ENCODE measurements around the gene SHB.
"Not testable (repeated sequence)": the region's sequence is repeated elsewhere in the genome, so short reads cannot be mapped to it uniquely, and the experiment has no call there.

Gene SHB

GRCh38 chr9:37899041-37899440 lies 170.0 kb downstream of the SHB start:
- Histone ChIP-seq H3K27me3 (ENCODE audit: control insufficient read depth, insufficient read depth, low read length) (no peaks in the 10 kb centered on the region), H3K9ac (ENCODE audit: low read depth, low read length) (no peak overlapping the region), H3K27ac (ENCODE audit: low read depth, low read length) (no peak overlapping the region), H3K4me1 (ENCODE audit: control insufficient read depth, insufficient read depth, low read length) (peaks cover 3% of the 10 kb centered on the region; the same call in 1 of the 2 replicates), H3K4me3 (ENCODE audit: low read depth, low read length) (no peak overlapping the region), H3K9me3 (ENCODE audit: control insufficient read depth, insufficient read depth, low read length) (no peaks in the 10 kb centered on the region), H3K36me3 (ENCODE audit: control insufficient read depth, insufficient read depth, low read length) (peaks cover 37% of the 10 kb centered on the region)

- H3K4me3 ChIP-seq (ENCODE audit: low read depth, low read length): no peak overlapping the region
- no peak overlapping the region for H3K27ac ChIP-seq (ENCODE audit: low read depth, low read length)
- no peaks in the 10 kb centered on the region for H3K27me3 ChIP-seq (ENCODE audit: control insufficient read depth, insufficient read depth, low read length)
- H3K9me3 ChIP-seq (ENCODE audit: control insufficient read depth, insufficient read depth, low read length): no peaks in the 10 kb centered on the region
- no peak overlapping the region for H3K9ac ChIP-seq (ENCODE audit: low read depth, low read length)
- peaks cover 2% of the 10 kb centered on the region; the same call in 1 of the 2 replicates for H3K4me1 ChIP-seq (ENCODE audit: control insufficient read depth, insufficient read depth, low read length)
- peaks cover 49% of the 10 kb centered on the region for H3K36me3 ChIP-seq (ENCODE audit: control insufficient read depth, insufficient read depth, low read length)
These were observed 171.4 kb downstream of the SHB start for GRCh38 chr9:37897665-37898064.

DNA sequence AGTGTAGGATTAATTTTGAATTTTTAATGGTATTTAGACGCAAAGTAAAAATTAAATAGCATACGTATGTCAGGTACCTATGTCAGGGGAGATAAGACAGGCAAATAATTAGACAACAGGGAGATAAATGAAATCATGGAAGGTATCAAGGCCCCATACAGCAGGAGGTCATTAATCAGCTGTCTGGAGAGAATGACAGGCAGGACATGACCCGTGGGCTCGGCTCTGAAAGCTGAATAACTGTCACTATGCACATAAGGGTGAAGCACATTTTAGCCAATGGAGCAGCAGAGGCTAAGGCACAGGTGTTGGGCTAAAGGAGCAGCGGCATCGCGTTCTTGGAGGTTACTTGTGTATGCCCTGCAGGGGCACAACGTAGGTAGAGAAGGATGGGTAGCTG lies 177.0 kb downstream of the SHB start:
- Histone ChIP-seq H3K4me1 (ENCODE audit: control insufficient read depth, insufficient read depth, low read length) (no peaks in the 10 kb centered on the region), H3K9ac (ENCODE audit: low read depth, low read length) (no peak overlapping the region), H3K27ac (ENCODE audit: low read depth, low read length) (no peak overlapping the region), H3K4me3 (ENCODE audit: low read depth, low read length) (no peak overlapping the region), H3K36me3 (ENCODE audit: control insufficient read depth, insufficient read depth, low read length) (peaks cover 44% of the 10 kb centered on the region), H3K27me3 (ENCODE audit: control insufficient read depth, insufficient read depth, low read length) (no peaks in the 10 kb centered on the region), H3K9me3 (ENCODE audit: control insufficient read depth, insufficient read depth, low read length) (no peaks in the 10 kb centered on the region)

DNA sequence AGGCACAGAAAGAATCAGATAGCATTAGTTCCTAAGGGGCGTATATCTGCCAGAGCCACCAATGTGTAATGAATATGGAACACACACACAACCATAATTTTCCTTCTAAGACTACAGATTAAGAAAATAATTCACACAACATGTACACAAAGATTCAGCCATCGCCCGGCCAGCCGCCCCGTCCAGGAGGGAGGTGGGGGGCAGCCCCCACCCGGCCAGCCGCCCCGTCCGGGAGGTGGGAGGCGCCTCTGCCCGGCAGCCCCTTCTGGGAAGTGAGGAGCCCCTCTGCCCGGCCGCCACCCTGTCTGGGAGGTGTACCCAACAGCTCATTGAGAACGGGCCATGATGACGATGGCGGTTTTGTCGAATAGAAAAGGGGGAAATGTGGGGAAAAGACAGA lies 178.0 kb downstream of the SHB start:
- H3K9ac ChIP-seq (ENCODE audit: low read depth, low read length): not testable (repeated sequence)

GRCh38 chr9:37889536-37889935 lies 179.5 kb downstream of the SHB start:
- no peaks in the 10 kb centered on the region for H3K4me1 ChIP-seq (ENCODE audit: control insufficient read depth, insufficient read depth, low read length)
- H3K36me3 ChIP-seq (ENCODE audit: control insufficient read depth, insufficient read depth, low read length): peaks cover 26% of the 10 kb centered on the region
- H3K4me3 ChIP-seq (ENCODE audit: low read depth, low read length): no peak overlapping the region
- no peak overlapping the region for H3K27ac ChIP-seq (ENCODE audit: low read depth, low read length)
- no peaks in the 10 kb centered on the region for H3K27me3 ChIP-seq (ENCODE audit: control insufficient read depth, insufficient read depth, low read length)
- no peak overlapping the region for H3K9ac ChIP-seq (ENCODE audit: low read depth, low read length)
- no peaks in the 10 kb centered on the region for H3K9me3 ChIP-seq (ENCODE audit: control insufficient read depth, insufficient read depth, low read length)

More for the DNA sequence above, 178.0 kb downstream of the SHB start:
- not testable (repeated sequence) for H3K4me3 ChIP-seq (ENCODE audit: low read depth, low read length); H3K27me3 ChIP-seq (ENCODE audit: control insufficient read depth, insufficient read depth, low read length); H3K4me1 ChIP-seq (ENCODE audit: control insufficient read depth, insufficient read depth, low read length); H3K27ac ChIP-seq (ENCODE audit: low read depth, low read length); H3K9me3 ChIP-seq (ENCODE audit: control insufficient read depth, insufficient read depth, low read length)
- peaks cover 36% of the 10 kb centered on the region for H3K36me3 ChIP-seq (ENCODE audit: control insufficient read depth, insufficient read depth, low read length)

DNA sequence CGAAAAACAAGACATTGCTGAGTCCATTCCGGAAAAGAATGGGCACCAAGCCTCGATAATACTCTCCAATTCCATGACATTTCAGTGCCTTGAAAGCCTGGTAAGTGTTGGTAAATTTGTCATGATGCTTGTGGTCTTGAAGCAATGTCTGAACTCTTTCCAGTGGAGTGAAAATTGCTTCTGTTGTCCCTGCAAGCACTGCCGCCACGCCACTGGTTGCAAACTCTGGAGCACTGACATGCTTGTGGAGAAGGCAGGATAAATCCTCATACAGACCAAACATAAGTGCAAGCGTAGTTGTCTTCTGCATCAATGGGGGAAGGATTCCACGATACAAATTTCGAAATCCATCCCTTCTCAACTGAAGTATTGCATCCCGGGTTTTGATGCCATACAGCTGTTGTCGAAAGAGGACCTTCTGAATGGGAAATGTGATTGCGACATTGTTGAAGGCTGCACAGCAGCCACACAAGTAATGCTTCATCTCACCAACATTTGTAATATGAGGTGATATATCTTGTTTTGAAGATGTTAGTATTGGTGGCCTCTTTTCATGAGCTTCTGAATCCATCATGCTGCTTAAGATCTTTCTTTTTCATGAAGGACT lies 180.9 kb downstream of the SHB start:
- not testable (repeated sequence) for H3K9ac ChIP-seq (ENCODE audit: low read depth, low read length); H3K9me3 ChIP-seq (ENCODE audit: control insufficient read depth, insufficient read depth, low read length); H3K27ac ChIP-seq (ENCODE audit: low read depth, low read length); H3K4me1 ChIP-seq (ENCODE audit: control insufficient read depth, insufficient read depth, low read length); H3K27me3 ChIP-seq (ENCODE audit: control insufficient read depth, insufficient read depth, low read length); H3K4me3 ChIP-seq (ENCODE audit: low read depth, low read length)
- peaks cover 16% of the 10 kb centered on the region for H3K36me3 ChIP-seq (ENCODE audit: control insufficient read depth, insufficient read depth, low read length)

GRCh38 chr9:37880916-37881479 lies 188.0 kb downstream of the SHB start:
- no peaks in the 10 kb centered on the region for H3K27me3 ChIP-seq (ENCODE audit: control insufficient read depth, insufficient read depth, low read length)
- H3K36me3 ChIP-seq (ENCODE audit: control insufficient read depth, insufficient read depth, low read length): no peaks in the 10 kb centered on the region
- no peak overlapping the region for H3K4me3 ChIP-seq (ENCODE audit: low read depth, low read length)
- no peak overlapping the region for H3K27ac ChIP-seq (ENCODE audit: low read depth, low read length)
- H3K4me1 ChIP-seq (ENCODE audit: control insufficient read depth, insufficient read depth, low read length): no peaks in the 10 kb centered on the region
- no peak overlapping the region for H3K9ac ChIP-seq (ENCODE audit: low read depth, low read length)
- H3K9me3 ChIP-seq (ENCODE audit: control insufficient read depth, insufficient read depth, low read length): peaks cover 12% of the 10 kb centered on the region

DNA sequence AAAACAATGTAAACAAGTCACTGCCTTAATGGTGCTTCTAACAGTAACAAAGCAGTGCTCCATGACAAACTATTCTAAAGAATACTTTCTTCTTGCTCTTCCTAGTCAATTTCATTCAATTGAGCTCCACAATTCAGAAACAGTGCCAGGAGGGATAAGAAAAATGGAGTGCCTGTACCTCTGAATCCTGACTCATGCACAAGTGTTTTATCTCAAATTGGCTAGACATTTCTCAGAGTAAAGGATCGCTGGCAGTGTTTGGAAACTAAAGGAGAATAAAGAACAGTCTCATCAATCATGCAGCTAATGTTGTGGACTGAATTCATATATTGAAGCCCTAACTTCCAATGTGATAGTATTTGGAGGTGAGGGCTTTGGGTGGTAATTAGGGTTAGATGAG lies 192.7 kb downstream of the SHB start:
- H3K36me3 ChIP-seq (ENCODE audit: control insufficient read depth, insufficient read depth, low read length): no peaks in the 10 kb centered on the region
- H3K4me1 ChIP-seq (ENCODE audit: control insufficient read depth, insufficient read depth, low read length): no peaks in the 10 kb centered on the region
- H3K27ac ChIP-seq (ENCODE audit: low read depth, low read length): no peak overlapping the region
- H3K9ac ChIP-seq (ENCODE audit: low read depth, low read length): no peak overlapping the region
- no peak overlapping the region for H3K4me3 ChIP-seq (ENCODE audit: low read depth, low read length)
- peaks cover 12% of the 10 kb centered on the region for H3K9me3 ChIP-seq (ENCODE audit: control insufficient read depth, insufficient read depth, low read length)
- H3K27me3 ChIP-seq (ENCODE audit: control insufficient read depth, insufficient read depth, low read length): no peaks in the 10 kb centered on the region

DNA sequence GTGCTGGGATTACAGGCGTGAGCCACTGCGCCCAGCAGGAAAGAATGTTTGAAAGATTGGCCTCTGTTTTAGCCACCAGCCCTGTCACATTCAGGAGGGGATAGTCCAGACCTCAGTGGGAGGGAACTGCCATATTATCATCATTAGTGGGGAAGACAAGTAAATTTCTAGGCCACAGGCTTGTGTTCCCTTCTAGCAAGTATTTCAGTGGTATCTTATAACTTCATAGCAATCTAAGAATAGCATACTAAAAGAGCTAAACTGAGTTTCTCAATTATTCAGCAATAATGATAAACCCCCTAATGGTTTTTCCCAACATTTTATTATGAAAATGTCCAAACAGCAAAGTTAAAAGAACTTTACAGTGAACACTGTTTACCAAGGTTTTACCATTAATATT lies 195.1 kb downstream of the SHB start:
- Histone ChIP-seq H3K4me1 (ENCODE audit: control insufficient read depth, insufficient read depth, low read length) (no peaks in the 10 kb centered on the region), H3K27ac (ENCODE audit: low read depth, low read length) (no peak overlapping the region), H3K4me3 (ENCODE audit: low read depth, low read length) (no peak overlapping the region), H3K36me3 (ENCODE audit: control insufficient read depth, insufficient read depth, low read length) (no peaks in the 10 kb centered on the region), H3K9ac (ENCODE audit: low read depth, low read length) (no peak overlapping the region), H3K27me3 (ENCODE audit: control insufficient read depth, insufficient read depth, low read length) (no peaks in the 10 kb centered on the region), H3K9me3 (ENCODE audit: control insufficient read depth, insufficient read depth, low read length) (peaks cover 12% of the 10 kb centered on the region)

- Histone ChIP-seq H3K9ac (ENCODE audit: low read depth, low read length) (no peak overlapping the region), H3K9me3 (ENCODE audit: control insufficient read depth, insufficient read depth, low read length) (no peaks in the 10 kb centered on the region), H3K36me3 (ENCODE audit: control insufficient read depth, insufficient read depth, low read length) (no peaks in the 10 kb centered on the region), H3K27ac (ENCODE audit: low read depth, low read length) (no peak overlapping the region), H3K4me3 (ENCODE audit: low read depth, low read length) (no peak overlapping the region), H3K27me3 (ENCODE audit: control insufficient read depth, insufficient read depth, low read length) (no peaks in the 10 kb centered on the region), H3K4me1 (ENCODE audit: control insufficient read depth, insufficient read depth, low read length) (no peaks in the 10 kb centered on the region)
These were observed 198.2 kb downstream of the SHB start for GRCh38 chr9:37870799-37871176.

- Histone ChIP-seq H3K9ac (ENCODE audit: low read depth, low read length) (no peak overlapping the region), H3K4me3 (ENCODE audit: low read depth, low read length) (no peak overlapping the region), H3K27me3 (ENCODE audit: control insufficient read depth, insufficient read depth, low read length) (no peaks in the 10 kb centered on the region), H3K4me1 (ENCODE audit: control insufficient read depth, insufficient read depth, low read length) (no peaks in the 10 kb centered on the region), H3K27ac (ENCODE audit: low read depth, low read length) (no peak overlapping the region), H3K9me3 (ENCODE audit: control insufficient read depth, insufficient read depth, low read length) (no peaks in the 10 kb centered on the region), H3K36me3 (ENCODE audit: control insufficient read depth, insufficient read depth, low read length) (no peaks in the 10 kb centered on the region)
These were observed 198.8 kb downstream of the SHB start for GRCh38 chr9:37870081-37870798.

Data from HUES48 (cell line).